Neural cell (in vitro differentiated cells): ENCODE measurements around the gene PIK3IP1.

Experiments used
- CTCF ChIP-seq: fragments of 450-650 bp; IDR thresholded peaks from 2 replicates; pipeline ENCODE4 v1.5.1; 2014; ENCODE audit warnings: antibody characterized with exemption, mild to moderate bottlenecking, moderate library complexity; ENCODE audit not compliant: poor library complexity, severe bottlenecking
- REST ChIP-seq: IDR thresholded peaks from 2 replicates; pipeline ENCODE4 v1.6.1; 2012; ENCODE audit warnings: borderline replicate concordance

GRCh38 chr22:31292236-31292989 lies at the start of gene PIK3IP1:
- TF ChIP-seq CTCF (peak; percentile 48), REST (peak; percentile 80)
